Measurements from ENCODE around the gene RMND1. TPM values are rescaled to one million over a fixed set of nuclear protein-coding genes. Genes with fewer than 3 reads are reported as not detected.
"Not testable (repeated sequence)": the region's sequence is repeated elsewhere in the genome, so short reads cannot be mapped to it uniquely, and the experiment has no call there.

RMND1 gene
- total RNA-seq, 1 experiment from 2014 or later: 23.3 TPM

- TF ChIP-seq ETV6 (CRISPR knock-in tag; IDR thresholded peaks at IDR 0.05) (no peak), ATF6 (CRISPR knock-in tag; IDR thresholded peaks at IDR 0.05) (no peak), MXD4 (CRISPR knock-in tag; IDR thresholded peaks at IDR 0.05; ENCODE audit: borderline replicate concordance) (no peak), NR3C1 (CRISPR knock-in tag; conservative IDR thresholded peaks at IDR 0.05; ENCODE audit: low read depth) (no peak), MLX (CRISPR knock-in tag; IDR thresholded peaks at IDR 0.05) (no peak)
- Mint-ChIP-seq H3K9me3 (no peaks in the 10 kb centered on the region), H3K4me3 (no peak overlapping the region), H3K27me3 (ENCODE audit: low read depth) (no peaks in the 10 kb centered on the region), H3K36me3 (no peaks in the 10 kb centered on the region), H3K4me1 (peaks cover 42% of the 10 kb centered on the region), H3K27ac (peak overlapping the region; percentile 66; the same call in 1 of the 2 replicates)
- ChIA-PET CTCF (no interaction called here), POLR2A (no interaction called here)
- ATAC-seq: no peak
- no peak for DNase-seq (ENCODE audit: low spot score)
Measured at GRCh38 chr6:151385177-151385576, 66.7 kb downstream of the RMND1 start.

GRCh38 chr6:151384151-151384550 lies 67.8 kb downstream of the RMND1 start:
- Mint-ChIP-seq H3K36me3 (no peaks in the 10 kb centered on the region), H3K27me3 (ENCODE audit: low read depth) (no peaks in the 10 kb centered on the region), H3K4me1 (peaks cover 45% of the 10 kb centered on the region), H3K9me3 (no peaks in the 10 kb centered on the region), H3K27ac (no peak overlapping the region), H3K4me3 (no peak overlapping the region)
- DNase-seq (ENCODE audit: low spot score): no peak
- no peak for TF ChIP-seq E2F1 (CRISPR knock-in tag; IDR thresholded peaks at IDR 0.05)
- TF ChIP-seq GRHL2 (CRISPR knock-in tag; IDR thresholded peaks at IDR 0.05; ENCODE audit: insufficient replicate concordance, severe bottlenecking): no peak
- no peak for TF ChIP-seq ZNF121 (CRISPR knock-in tag; IDR thresholded peaks at IDR 0.05)
- TF ChIP-seq, protein P1, sequence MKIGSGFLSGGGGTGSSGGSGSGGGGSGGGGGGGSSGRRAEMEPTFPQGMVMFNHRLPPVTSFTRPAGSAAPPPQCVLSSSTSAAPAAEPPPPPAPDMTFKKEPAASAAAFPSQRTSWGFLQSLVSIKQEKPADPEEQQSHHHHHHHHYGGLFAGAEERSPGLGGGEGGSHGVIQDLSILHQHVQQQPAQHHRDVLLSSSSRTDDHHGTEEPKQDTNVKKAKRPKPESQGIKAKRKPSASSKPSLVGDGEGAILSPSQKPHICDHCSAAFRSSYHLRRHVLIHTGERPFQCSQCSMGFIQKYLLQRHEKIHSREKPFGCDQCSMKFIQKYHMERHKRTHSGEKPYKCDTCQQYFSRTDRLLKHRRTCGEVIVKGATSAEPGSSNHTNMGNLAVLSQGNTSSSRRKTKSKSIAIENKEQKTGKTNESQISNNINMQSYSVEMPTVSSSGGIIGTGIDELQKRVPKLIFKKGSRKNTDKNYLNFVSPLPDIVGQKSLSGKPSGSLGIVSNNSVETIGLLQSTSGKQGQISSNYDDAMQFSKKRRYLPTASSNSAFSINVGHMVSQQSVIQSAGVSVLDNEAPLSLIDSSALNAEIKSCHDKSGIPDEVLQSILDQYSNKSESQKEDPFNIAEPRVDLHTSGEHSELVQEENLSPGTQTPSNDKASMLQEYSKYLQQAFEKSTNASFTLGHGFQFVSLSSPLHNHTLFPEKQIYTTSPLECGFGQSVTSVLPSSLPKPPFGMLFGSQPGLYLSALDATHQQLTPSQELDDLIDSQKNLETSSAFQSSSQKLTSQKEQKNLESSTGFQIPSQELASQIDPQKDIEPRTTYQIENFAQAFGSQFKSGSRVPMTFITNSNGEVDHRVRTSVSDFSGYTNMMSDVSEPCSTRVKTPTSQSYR (CRISPR knock-in tag; IDR thresholded peaks at IDR 0.05): no peak
- no peak for TF ChIP-seq NR1H2 (CRISPR knock-in tag; IDR thresholded peaks at IDR 0.05)
- no peak for TF ChIP-seq ESRRA (CRISPR knock-in tag; IDR thresholded peaks at IDR 0.05; ENCODE audit: borderline replicate concordance)
- no peak for TF ChIP-seq SMAD4 (CRISPR knock-in tag; IDR thresholded peaks at IDR 0.05)
- TF ChIP-seq, protein P2, sequence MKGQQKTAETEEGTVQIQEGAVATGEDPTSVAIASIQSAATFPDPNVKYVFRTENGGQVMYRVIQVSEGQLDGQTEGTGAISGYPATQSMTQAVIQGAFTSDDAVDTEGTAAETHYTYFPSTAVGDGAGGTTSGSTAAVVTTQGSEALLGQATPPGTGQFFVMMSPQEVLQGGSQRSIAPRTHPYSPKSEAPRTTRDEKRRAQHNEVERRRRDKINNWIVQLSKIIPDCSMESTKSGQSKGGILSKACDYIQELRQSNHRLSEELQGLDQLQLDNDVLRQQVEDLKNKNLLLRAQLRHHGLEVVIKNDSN (CRISPR knock-in tag; IDR thresholded peaks at IDR 0.05): no peak
- TF ChIP-seq E2F5 (CRISPR knock-in tag; IDR thresholded peaks at IDR 0.05): no peak
- no peak for TF ChIP-seq ZNF219 (CRISPR knock-in tag; IDR thresholded peaks at IDR 0.05; ENCODE audit: borderline replicate concordance)
- CTCF ChIA-PET: no interaction called here
- ATAC-seq: no peak
- POLR2A ChIA-PET: no interaction called here

DNA sequence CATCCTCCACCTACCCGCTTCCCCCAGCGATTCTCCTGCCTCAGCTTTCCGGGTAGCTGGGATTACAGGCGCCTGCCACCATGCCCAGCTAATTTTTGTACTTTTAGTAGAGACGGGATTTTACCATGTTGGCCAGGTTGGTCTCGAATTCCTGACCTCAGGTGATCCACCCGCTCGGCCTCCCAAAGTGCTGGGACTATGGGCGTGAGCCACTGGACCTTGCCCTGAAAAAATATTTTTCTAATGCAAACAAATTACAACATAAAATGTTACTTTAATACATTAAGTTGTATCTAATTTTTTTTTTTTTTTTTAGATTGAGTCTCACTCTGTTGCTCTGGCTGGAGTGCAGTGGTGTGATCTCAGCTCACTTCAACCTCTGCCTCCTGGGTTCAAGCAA lies 69.3 kb downstream of the RMND1 start:
- H3K4me1 Mint-ChIP-seq: peaks cover 44% of the 10 kb centered on the region
- H3K36me3 Mint-ChIP-seq; H3K9me3 Mint-ChIP-seq; H3K4me3 Mint-ChIP-seq; H3K27ac Mint-ChIP-seq; DNase-seq (ENCODE audit: low spot score); H3K27me3 Mint-ChIP-seq (ENCODE audit: low read depth); POLR2A ChIA-PET; ATAC-seq; CTCF ChIA-PET: not testable (repeated sequence)

Data from WTC11 (cell line).